KMS-11 (cell line): ENCODE data around the gene PEX10.

Experiments used
- H2AFZ ChIP-seq: fragments of 200-600 bp; sonication (generic); 2 replicates; pipeline ENCODE4 v1.6.1; 2016; ENCODE audit warnings: antibody characterized with exemption, mixed run types, low read depth
- H3K27ac ChIP-seq: fragments of 200-600 bp; sonication (generic); 2 replicates; pipeline ENCODE4 v1.6.1; 2016; ENCODE audit warnings: mild to moderate bottlenecking, mixed run types
- H3K27me3 ChIP-seq: fragments of 200-600 bp; sonication (generic); 2 replicates; pipeline ENCODE4 v1.6.1; 2017; ENCODE audit warnings: mild to moderate bottlenecking, low read depth, mixed run types, moderate library complexity; ENCODE audit not compliant: insufficient read depth
- H3K36me3 ChIP-seq: fragments of 200-600 bp; sonication (generic); 2 replicates; pipeline ENCODE4 v1.6.1; 2017; ENCODE audit warnings: mild to moderate bottlenecking, mixed run types; ENCODE audit not compliant: insufficient read depth
- H3K4me1 ChIP-seq: fragments of 200-600 bp; sonication (generic); 2 replicates; pipeline ENCODE4 v1.6.1; 2016; ENCODE audit warnings: mild to moderate bottlenecking, low read depth, mixed run types; ENCODE audit not compliant: poor library complexity, severe bottlenecking
- H3K4me2 ChIP-seq: fragments of 200-600 bp; sonication (generic); 2 replicates; pipeline ENCODE4 v1.7.0; 2016; ENCODE audit warnings: mild to moderate bottlenecking, mixed run types
- H3K4me3 ChIP-seq: fragments of 200-600 bp; sonication (generic); IDR thresholded peaks from 2 replicates; pipeline ENCODE4 v1.6.1; 2017; ENCODE audit warnings: low read depth, low read length, mixed read lengths; ENCODE audit not compliant: insufficient read depth
- H3K79me2 ChIP-seq: fragments of 200-600 bp; sonication (generic); 2 replicates; pipeline ENCODE4 v1.6.1; 2016; ENCODE audit warnings: low read depth, mixed run types; ENCODE audit not compliant: insufficient read depth
- H3K9ac ChIP-seq: fragments of 200-600 bp; sonication (generic); 2 replicates; pipeline ENCODE4 v1.6.1; 2016; ENCODE audit warnings: mild to moderate bottlenecking, mixed run types
- H4K20me1 ChIP-seq: fragments of 200-600 bp; sonication (generic); 2 replicates; pipeline ENCODE4 v1.6.1; 2016; ENCODE audit warnings: mild to moderate bottlenecking, mixed run types; ENCODE audit not compliant: insufficient read depth
- TF ChIP-seq, protein P1 (sequence below): fragments of 200-600 bp; sonication (generic); conservative IDR thresholded peaks from 2 replicates; pipeline ENCODE4 v1.6.1; 2017; ENCODE audit warnings: low read depth, mild to moderate bottlenecking, antibody characterized with exemption, low read length, moderate library complexity, mixed read lengths

Gene PEX10

DNA sequence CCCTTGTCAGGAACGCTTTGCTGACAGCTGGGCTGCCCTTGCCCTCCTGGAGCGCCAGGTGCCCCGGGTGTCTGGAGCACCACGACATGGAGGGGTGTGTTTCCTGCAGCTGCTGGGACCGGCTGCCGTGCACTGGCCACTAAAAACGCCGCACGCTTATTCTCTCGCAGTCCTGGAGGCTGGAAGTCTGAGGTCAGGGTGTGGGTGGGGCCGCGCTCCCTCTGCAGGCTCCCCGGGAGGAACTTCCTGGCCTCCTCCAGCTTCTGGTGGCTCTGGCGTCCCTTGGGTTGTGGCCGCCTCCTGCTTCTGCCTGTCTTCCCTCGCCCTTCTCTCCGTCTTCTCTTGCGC is 35.7 kb upstream of the PEX10 start:
- Histone ChIP-seq H2AFZ (no peak overlapping the region), H3K4me1 (no peaks in the 10 kb centered on the region), H3K4me3 (no peak overlapping the region), H3K79me2 (no peaks in the 10 kb centered on the region), H4K20me1 (no peaks in the 10 kb centered on the region), H3K36me3 (no peaks in the 10 kb centered on the region), H3K9ac (no peak overlapping the region), H3K4me2 (no peak overlapping the region), H3K27ac (no peak overlapping the region), H3K27me3 (peaks cover 85% of the 10 kb centered on the region)
- TF ChIP-seq, protein P1, sequence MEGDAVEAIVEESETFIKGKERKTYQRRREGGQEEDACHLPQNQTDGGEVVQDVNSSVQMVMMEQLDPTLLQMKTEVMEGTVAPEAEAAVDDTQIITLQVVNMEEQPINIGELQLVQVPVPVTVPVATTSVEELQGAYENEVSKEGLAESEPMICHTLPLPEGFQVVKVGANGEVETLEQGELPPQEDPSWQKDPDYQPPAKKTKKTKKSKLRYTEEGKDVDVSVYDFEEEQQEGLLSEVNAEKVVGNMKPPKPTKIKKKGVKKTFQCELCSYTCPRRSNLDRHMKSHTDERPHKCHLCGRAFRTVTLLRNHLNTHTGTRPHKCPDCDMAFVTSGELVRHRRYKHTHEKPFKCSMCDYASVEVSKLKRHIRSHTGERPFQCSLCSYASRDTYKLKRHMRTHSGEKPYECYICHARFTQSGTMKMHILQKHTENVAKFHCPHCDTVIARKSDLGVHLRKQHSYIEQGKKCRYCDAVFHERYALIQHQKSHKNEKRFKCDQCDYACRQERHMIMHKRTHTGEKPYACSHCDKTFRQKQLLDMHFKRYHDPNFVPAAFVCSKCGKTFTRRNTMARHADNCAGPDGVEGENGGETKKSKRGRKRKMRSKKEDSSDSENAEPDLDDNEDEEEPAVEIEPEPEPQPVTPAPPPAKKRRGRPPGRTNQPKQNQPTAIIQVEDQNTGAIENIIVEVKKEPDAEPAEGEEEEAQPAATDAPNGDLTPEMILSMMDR, result no peak

GRCh38 chr1:2447276-2448097 is 35.1 kb upstream of the PEX10 start:
- H3K27ac ChIP-seq, result no peak overlapping the region
- H3K79me2 ChIP-seq, result no peaks in the 10 kb centered on the region
- H3K4me1 ChIP-seq, result no peaks in the 10 kb centered on the region
- H3K4me3 ChIP-seq, result no peak overlapping the region
- peaks cover 85% of the 10 kb centered on the region for H3K27me3 ChIP-seq
- TF ChIP-seq, protein P1, result no peak
- H3K36me3 ChIP-seq, result no peaks in the 10 kb centered on the region
- no peak overlapping the region for H3K9ac ChIP-seq
- H3K4me2 ChIP-seq, result no peak overlapping the region
- no peaks in the 10 kb centered on the region for H4K20me1 ChIP-seq
- H2AFZ ChIP-seq, result no peak overlapping the region

- no peak overlapping the region for H3K9ac ChIP-seq
- no peak overlapping the region for H3K27ac ChIP-seq
- TF ChIP-seq, protein P1, result no peak
- H3K36me3 ChIP-seq, result no peaks in the 10 kb centered on the region
- no peak overlapping the region for H2AFZ ChIP-seq
- H3K79me2 ChIP-seq, result no peaks in the 10 kb centered on the region
- H3K27me3 ChIP-seq, result peaks cover 85% of the 10 kb centered on the region
- no peaks in the 10 kb centered on the region for H3K4me1 ChIP-seq
- no peaks in the 10 kb centered on the region for H4K20me1 ChIP-seq
- no peak overlapping the region for H3K4me2 ChIP-seq
- no peak overlapping the region for H3K4me3 ChIP-seq
These were observed 34.5 kb upstream of the PEX10 start for GRCh38 chr1:2446861-2447260.

DNA sequence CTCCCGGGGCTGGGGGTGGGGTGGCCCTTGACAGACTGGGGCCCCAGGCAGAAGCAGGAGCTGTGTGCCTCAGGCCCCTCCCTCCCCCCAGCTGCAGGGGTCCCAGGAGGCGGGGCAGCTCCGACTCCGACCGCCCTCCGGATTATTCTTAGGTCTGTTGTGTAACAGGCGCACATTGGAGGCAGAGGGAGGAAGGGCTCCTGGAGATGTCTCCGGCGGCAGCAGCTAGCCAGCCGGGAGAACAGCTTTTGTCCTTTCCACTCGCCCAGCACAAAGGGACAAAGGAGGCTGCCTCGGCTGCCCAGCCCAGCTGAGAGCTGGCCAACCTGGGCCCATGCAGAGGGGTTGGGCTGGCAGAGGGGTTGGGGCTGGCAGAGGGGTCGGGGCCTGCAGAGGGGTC is 34.0 kb upstream of the PEX10 start:
- Histone ChIP-seq H4K20me1 (no peaks in the 10 kb centered on the region), H3K4me1 (no peaks in the 10 kb centered on the region), H3K36me3 (no peaks in the 10 kb centered on the region), H3K4me3 (no peak overlapping the region), H3K27me3 (peaks cover 86% of the 10 kb centered on the region), H3K4me2 (no peak overlapping the region), H3K79me2 (no peaks in the 10 kb centered on the region), H3K27ac (no peak overlapping the region), H3K9ac (no peak overlapping the region), H2AFZ (no peak overlapping the region)
- TF ChIP-seq, protein P1, result no peak
